ENCODE results near the gene SPATA6L. TPM values are rescaled to one million over a fixed set of nuclear protein-coding genes. Genes with fewer than 3 reads are reported as not detected.

SPATA6L gene
- total and polyA plus RNA-seq, 9 of the 15 experiments (the other 6 are each of a cell fraction or from before 2014, with no cell fraction given) = 0.03 to 1.00 (median 0.08) TPM; not detected in 4

GRCh38 chr9:4691795-4692194 lies 25.5 kb upstream of the SPATA6L start:
- no peak overlapping the region for H3K9ac ChIP-seq (ENCODE audit: insufficient read depth in 1 of 2, low read depth in 2 of 2, low read length in 2 of 2)
- peaks cover 55% of the 10 kb centered on the region; the same call in 1 of the 3 replicates for H3K36me3 ChIP-seq (ENCODE audit: control insufficient read depth, insufficient read depth, low read length)
- no TSS peak for BruUV-seq (replicated peaks)
- H3K4me1 ChIP-seq (replicated peaks in 1 of 2; ENCODE audit: control insufficient read depth in 2 of 2, insufficient read depth in 2 of 2, low read length in 2 of 2) = peaks cover 0 to 9% of the 10 kb centered on the region in 2 experiments; a peak in 3 of 5 replicates
- ChIA-PET CTCF (ENCODE audit: low intra/inter-chr PET ratio) (no interaction called here), POLR2A (interaction anchor here (0.8 to 1.1 kb wide), 3 partner anchors 9 to 775 kb away, joined by 3 to 4 read pairs (median 4); no protein-coding TSS in a partner anchor)
- ATAC-seq (no peak), DNase-seq (ENCODE audit: extremely low read depth in 1 of 4, low spot score in 3 of 4) (no peak), FAIRE-seq (no peak)
- 62% methylated on average over 3 of the region's 3 CpGs for WGBS (ENCODE audit: insufficient coverage, low coverage, missing lambda C conversion rate)
- no peaks in the 10 kb centered on the region for H3K9me3 ChIP-seq (replicated peaks; ENCODE audit: control insufficient read depth, insufficient read depth, low read depth, low read length)
- peaks cover 28% of the 10 kb centered on the region for H3K79me2 ChIP-seq (ENCODE audit: control insufficient read depth, insufficient read depth, low read length)
- in situ Hi-C loops (cut with MboI) (no loop called here), intact Hi-C loops (cut with micrococcal nuclease) (no loop called here)
- no peak overlapping the region for H2AFZ ChIP-seq (ENCODE audit: low read depth, low read length)
- H3K4me3 ChIP-seq = no peak overlapping the region
- H3K27ac ChIP-seq (ENCODE audit: extremely low read depth, low read depth, low read length) = no peak overlapping the region
- no peak overlapping the region for H3K4me2 ChIP-seq (ENCODE audit: insufficient read depth, low read length)
- H3K27me3 ChIP-seq (ENCODE audit: control insufficient read depth in 2 of 2, insufficient read depth in 2 of 2, low read length in 2 of 2) = no peaks in the 10 kb centered on the region
- H3K9me1 ChIP-seq (ENCODE audit: control insufficient read depth, insufficient read depth, low read length) = no peaks in the 10 kb centered on the region
- no peaks in the 10 kb centered on the region for H4K20me1 ChIP-seq (replicated peaks; ENCODE audit: control insufficient read depth, insufficient read depth, low read length)
- TF ChIP-seq FOXJ3 (CRISPR knock-in tag; IDR thresholded peaks at IDR 0.05) (no peak), PHB2 (IDR thresholded peaks at IDR 0.05; ENCODE audit: low read depth) (no peak), RBM14 (IDR thresholded peaks at IDR 0.05; ENCODE audit: borderline replicate concordance, insufficient read depth, low read depth, low read length) (no peak), CTCFL (IDR thresholded peaks at IDR 0.05; ENCODE audit: borderline replicate concordance, insufficient read depth, low read depth, low read length, poor library complexity, severe bottlenecking) (no peak), NR3C1 (CRISPR knock-in tag; IDR thresholded peaks at IDR 0.05) (no peak), ZNF239 (CRISPR knock-in tag; IDR thresholded peaks at IDR 0.05) (no peak), ZNF3 (CRISPR knock-in tag; IDR thresholded peaks at IDR 0.05) (no peak), TAF7 (tag; IDR thresholded peaks at IDR 0.05) (no peak), GATAD2A (IDR thresholded peaks at IDR 0.05) (no peak), ATF6 (CRISPR knock-in tag; IDR thresholded peaks at IDR 0.05) (no peak), STAT6 (CRISPR knock-in tag; IDR thresholded peaks at IDR 0.05) (no peak), CC2D1A (IDR thresholded peaks at IDR 0.05) (no peak), RBM39 (optimal IDR thresholded peaks at IDR 0.05; ENCODE audit: low read depth, low read length) (no peak), POLR2G (IDR thresholded peaks at IDR 0.05; ENCODE audit: low read depth, low read length) (no peak)

All from K562 (cell line).